Ramos (cell line): ENCODE results near the gene KRT14.

Source experiments
- in situ Hi-C: fragments of 300-500 bp; cut with MboI; formaldehyde crosslinking; loops from one replicate; pipeline ENCODE4 v1.14.3; 2022; ENCODE audit warnings: low sequenced_read_pairs; ENCODE audit not compliant: unreplicated experiment

Gene KRT14

DNA sequence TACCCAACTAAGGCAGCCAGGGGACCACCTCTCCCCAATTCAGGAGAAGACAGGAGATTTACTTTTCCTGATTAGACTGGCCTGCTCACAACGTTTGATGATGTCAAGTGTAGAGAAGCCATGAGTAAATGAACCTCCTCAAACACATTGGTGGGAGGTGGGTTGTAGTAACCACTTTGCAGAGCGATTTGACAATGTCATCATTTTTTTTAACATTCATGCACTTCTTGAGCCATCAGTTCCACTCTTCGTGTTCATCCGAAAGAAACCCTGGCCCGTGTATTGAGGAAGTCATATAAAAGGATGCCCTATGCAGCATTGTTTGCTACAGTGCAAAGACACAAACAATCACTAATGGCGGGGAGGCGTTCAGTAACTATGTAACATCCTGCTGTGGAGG is 53.1 kb downstream of the KRT14 start:
- in situ Hi-C loops: no loop called here

DNA sequence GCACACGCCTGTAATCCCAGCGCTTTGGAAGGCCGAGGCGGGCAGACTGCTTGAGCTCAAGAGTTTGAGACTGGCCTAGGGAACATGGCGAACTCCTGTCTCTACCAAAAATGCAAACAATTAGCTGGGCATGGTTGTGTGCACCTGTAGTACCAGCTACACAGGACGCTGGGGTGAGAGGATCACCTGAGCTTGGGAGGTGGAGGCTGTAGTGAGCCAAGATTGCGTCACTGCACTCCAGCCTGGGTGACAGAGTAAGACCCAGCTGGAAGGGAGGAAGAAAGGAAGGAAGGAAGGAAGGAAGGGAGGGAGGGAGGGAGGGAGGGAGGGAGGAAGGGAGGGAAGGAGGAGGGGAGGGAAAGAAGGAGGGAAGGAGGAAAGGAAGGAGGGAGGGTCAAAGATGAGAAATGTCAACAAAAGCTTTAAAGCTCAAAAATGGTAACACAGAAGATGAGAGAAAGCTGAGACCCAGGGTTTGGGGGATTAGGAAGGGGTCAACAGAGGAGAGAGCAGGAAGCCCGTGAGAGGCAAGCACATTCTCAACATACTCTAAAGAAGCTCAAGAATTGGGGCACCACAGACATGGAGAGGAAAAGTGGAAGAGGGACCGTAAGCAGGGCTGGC is 53.6 kb downstream of the KRT14 start:
- in situ Hi-C loops: no loop called here
